HEK293T (cell line): Measurements from ENCODE around the gene ARL6IP6.

Source experiments
- HDGF ChIP-seq: fragments of 450-650 bp; IDR thresholded peaks from 2 replicates; pipeline ENCODE4 v1.6.1; 2017; ENCODE audit warnings: antibody characterized with exemption, borderline replicate concordance
- L3MBTL2 ChIP-seq: fragments of 450-650 bp; conservative IDR thresholded peaks from 2 replicates; pipeline ENCODE4 v1.6.1; 2016; ENCODE audit warnings: mild to moderate bottlenecking
- SP1 ChIP-seq: fragments of 450-650 bp; IDR thresholded peaks from 2 replicates; pipeline ENCODE4 v1.6.1; 2017

- TF ChIP-seq HDGF, result no peak
- no peak for TF ChIP-seq L3MBTL2
- no peak for TF ChIP-seq SP1
These were observed 72.5 kb downstream of the ARL6IP6 start for GRCh38 chr2:152790883-152791282.
